Subcutaneous adipose tissue (tissue), 4 donors: ENCODE data around the gene MYOG. TPM values are rescaled to one million over a fixed set of nuclear protein-coding genes. Genes with fewer than 3 reads are reported as not detected.

Experiments used
- total RNA-seq, 4 donors: library from RNA; depleted of rRNA; stranded (reverse); fragments of >200 nt; gene quantifications; one replicate each; pipeline ENCODE4 v1.1.0, GENCODE V29; 2016
- TF ChIP-seq, protein P1 (sequence below): fragments of 450-650 bp; IDR thresholded peaks from one replicate; pipeline ENCODE4 v1.5.1; 2016; ENCODE audit warnings: low read depth, mild to moderate bottlenecking, control low read depth, antibody characterized with exemption, moderate library complexity

The MYOG gene
- total RNA-seq, 4 donors from 2014 or later: not detected

DNA sequence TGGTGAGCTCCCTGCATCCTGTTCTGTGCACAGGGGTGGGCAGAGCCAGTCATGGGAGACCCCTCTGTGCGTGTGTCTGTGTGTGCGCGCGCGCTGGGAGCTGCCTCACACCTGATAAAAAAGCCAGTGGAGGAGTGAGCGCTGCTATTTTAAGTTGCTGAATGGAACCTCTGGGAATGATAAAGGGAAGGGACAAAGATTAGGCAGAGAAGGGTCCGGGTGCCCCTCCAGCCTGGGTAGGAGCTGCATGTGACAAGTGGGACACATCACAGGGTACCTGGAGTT, 42.6 kb upstream of the MYOG start:
- TF ChIP-seq, protein P1, sequence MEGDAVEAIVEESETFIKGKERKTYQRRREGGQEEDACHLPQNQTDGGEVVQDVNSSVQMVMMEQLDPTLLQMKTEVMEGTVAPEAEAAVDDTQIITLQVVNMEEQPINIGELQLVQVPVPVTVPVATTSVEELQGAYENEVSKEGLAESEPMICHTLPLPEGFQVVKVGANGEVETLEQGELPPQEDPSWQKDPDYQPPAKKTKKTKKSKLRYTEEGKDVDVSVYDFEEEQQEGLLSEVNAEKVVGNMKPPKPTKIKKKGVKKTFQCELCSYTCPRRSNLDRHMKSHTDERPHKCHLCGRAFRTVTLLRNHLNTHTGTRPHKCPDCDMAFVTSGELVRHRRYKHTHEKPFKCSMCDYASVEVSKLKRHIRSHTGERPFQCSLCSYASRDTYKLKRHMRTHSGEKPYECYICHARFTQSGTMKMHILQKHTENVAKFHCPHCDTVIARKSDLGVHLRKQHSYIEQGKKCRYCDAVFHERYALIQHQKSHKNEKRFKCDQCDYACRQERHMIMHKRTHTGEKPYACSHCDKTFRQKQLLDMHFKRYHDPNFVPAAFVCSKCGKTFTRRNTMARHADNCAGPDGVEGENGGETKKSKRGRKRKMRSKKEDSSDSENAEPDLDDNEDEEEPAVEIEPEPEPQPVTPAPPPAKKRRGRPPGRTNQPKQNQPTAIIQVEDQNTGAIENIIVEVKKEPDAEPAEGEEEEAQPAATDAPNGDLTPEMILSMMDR: no peak

- TF ChIP-seq, protein P1: no peak
These were observed 42.0 kb upstream of the MYOG start, which contains the start of gene ADORA1 for GRCh38 chr1:203127666-203128430. Gene ADORA1, plus strand, starts transcription at chr1:203127726. Its CDS starts 1,116 bp downstream, at chr1:203128842.

DNA sequence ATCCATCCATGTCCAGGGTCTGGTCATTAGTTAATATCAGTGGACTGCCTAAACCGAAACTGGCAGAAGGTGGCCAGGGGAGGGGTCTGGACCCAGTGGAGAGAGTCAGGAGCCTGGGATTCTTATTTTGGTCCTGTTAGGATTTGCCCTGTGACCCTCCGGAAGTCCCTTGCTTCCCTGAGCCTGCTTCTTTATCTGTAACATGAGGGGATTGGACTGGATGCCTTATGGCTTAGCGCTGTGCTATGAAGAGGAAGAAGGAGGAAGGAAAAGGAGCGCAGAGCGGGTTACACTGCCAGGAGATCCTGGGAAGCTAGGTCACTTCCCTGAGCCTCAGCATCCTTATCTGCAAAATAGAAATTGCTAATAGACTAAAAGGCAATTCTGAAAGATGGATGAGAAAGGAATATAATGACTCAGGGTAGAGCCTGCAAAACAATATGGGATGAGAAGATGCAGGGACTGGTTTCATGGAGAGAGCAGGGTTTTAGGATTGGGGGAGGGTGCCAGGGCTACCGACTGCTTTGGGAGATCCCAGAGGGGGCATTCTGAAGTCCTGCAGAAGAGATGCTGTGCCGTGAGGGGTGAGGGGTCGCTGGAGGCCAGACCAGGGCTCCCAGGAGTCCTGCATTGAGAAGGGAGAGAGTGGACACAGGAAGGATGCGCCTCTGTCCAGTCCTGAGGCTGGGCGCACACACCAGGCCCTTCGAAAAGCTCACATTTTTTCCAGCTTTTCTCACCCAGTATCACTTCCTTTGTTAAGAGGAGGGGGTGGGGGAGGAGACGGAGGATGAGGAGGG, 41.3 kb upstream of the MYOG start:
- TF ChIP-seq, protein P1: no peak

GRCh38 chr1:203126151-203126865, 40.5 kb upstream of the MYOG start:
- TF ChIP-seq, protein P1: no peak

DNA sequence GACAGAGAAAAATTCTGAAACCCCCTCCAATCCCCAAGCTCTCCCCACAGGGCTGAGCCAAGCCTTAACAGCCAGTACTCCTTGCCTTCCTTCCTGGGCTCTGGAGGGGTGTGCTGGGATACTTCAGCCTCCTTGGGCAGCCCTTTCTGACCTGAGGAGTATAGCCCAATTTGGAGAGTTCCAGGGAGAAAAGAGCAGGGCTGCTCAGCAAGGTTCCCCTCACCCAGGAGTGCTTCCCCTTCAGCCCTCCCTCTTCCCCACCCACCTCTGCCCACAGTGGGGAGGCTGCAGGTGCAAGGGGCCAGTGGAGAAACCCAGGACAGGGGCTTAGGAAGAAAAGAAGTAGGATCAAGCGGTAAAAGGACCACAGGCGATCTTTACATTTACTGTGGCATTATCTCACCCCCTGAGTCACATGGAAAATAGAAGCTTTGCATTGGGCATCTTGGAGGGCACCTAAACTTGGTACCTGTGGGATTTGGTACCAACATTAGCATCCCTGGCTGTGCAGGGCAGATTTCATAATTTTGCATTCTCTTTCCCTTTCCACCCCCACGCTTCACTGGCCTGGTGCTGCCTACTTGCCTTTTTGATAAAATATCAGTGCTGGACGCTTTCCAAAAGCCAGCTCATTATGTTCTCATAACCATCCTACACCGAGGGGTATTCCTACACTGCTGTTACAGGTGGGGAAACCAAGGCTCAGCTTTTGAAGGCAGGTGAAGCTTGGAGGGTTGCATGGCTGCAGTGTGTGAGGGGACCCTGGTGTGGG, 38.9 kb upstream of the MYOG start:
- TF ChIP-seq, protein P1: no peak

DNA sequence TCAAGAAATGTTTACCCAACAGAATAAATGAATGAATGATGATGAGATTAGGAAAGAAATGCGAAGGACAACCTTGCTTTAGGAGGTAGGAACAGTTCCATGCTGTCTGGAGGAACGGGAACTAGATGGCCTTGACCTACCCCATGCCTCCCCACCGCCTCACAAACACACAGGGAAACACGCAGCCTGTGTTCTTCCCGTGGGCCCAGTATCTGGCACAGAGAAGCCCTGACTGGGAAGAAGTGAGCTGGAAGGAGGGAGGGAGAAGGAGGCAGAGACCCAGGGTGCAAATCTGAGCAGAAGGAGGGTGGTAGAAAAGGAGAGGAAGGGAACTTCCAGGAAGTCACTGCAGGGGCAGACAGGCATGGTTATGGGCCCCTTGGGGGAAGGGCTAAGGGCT, 38.2 kb upstream of the MYOG start:
- TF ChIP-seq, protein P1: no peak
